Osteoblast (primary cell): Measurements from ENCODE around the gene MAPK9. TPM values are rescaled to one million over a fixed set of nuclear protein-coding genes. Genes with fewer than 3 reads are reported as not detected.
A peak's percentile ranks its signal among the peaks of the same experiment; 100 is the strongest.
"Not testable (repeated sequence)": the region's sequence is repeated elsewhere in the genome, so short reads cannot be mapped to it uniquely, and the experiment has no call there.

Source experiments
- DNase-seq: peaks from one replicate; pipeline ENCODE4 v3.0.0; 2011; ENCODE audit warnings: low spot score, mixed read lengths; ENCODE audit not compliant: insufficient read length; ENCODE audit errors: missing footprints
- H2AFZ ChIP-seq: 2 replicates; pipeline ENCODE4 v1.6.0; 2011; ENCODE audit warnings: mild to moderate bottlenecking, low read length
- H3K27ac ChIP-seq: 2 replicates; pipeline ENCODE4 v1.5.1; 2011; ENCODE audit warnings: mild to moderate bottlenecking, low read depth, low read length, moderate library complexity
- H3K27me3 ChIP-seq: 2 replicates; pipeline ENCODE4 v1.6.0; 2012; ENCODE audit warnings: mild to moderate bottlenecking, control low read depth, inconsistent platforms, low read length, moderate library complexity; ENCODE audit not compliant: insufficient read depth
- H3K36me3 ChIP-seq: 2 replicates; pipeline ENCODE4 v1.5.1; 2011; ENCODE audit warnings: mild to moderate bottlenecking, low read length, control low read depth, moderate library complexity; ENCODE audit not compliant: insufficient read depth
- H3K4me1 ChIP-seq: 2 replicates; pipeline ENCODE4 v1.5.1; 2011; ENCODE audit warnings: mild to moderate bottlenecking, low read length, control low read depth, moderate library complexity; ENCODE audit not compliant: insufficient read depth
- H3K4me2 ChIP-seq: 2 replicates; pipeline ENCODE4 v1.6.0; 2011; ENCODE audit warnings: mild to moderate bottlenecking, low read length; ENCODE audit not compliant: insufficient read depth
- H3K4me3 ChIP-seq: fragments of 200-600 bp; sonication (generic); 3 replicates; pipeline ENCODE4 v1.5.1; 2012; ENCODE audit warnings: mild to moderate bottlenecking, low read length, inconsistent platforms; ENCODE audit not compliant: insufficient read depth
- H3K79me2 ChIP-seq: 2 replicates; pipeline ENCODE4 v1.6.0; 2012; ENCODE audit warnings: mild to moderate bottlenecking, low read length, control low read depth, inconsistent platforms; ENCODE audit not compliant: insufficient read depth
- H3K9me3 ChIP-seq: 2 replicates; pipeline ENCODE4 v1.5.1; 2011; ENCODE audit warnings: low read depth, low read length, control low read depth
- H4K20me1 ChIP-seq: 2 replicates; pipeline ENCODE4 v1.6.0; 2012; ENCODE audit warnings: mild to moderate bottlenecking, low read length, control low read depth; ENCODE audit not compliant: insufficient read depth
- total RNA-seq: library from RNA; depleted of rRNA; stranded (reverse); fragments of >200 nt; gene quantifications from 2 replicates; pipeline ENCODE4 v1.2.3, GENCODE V29; 2012
- TF ChIP-seq, protein P1 (sequence below): IDR thresholded peaks from 2 replicates; pipeline ENCODE4 v1.5.1; 2011; ENCODE audit warnings: mild to moderate bottlenecking, low read depth, low read length, moderate library complexity; ENCODE audit errors: extremely low read depth

Gene MAPK9
- total RNA-seq, 1 donor = 31.8 TPM

DNA sequence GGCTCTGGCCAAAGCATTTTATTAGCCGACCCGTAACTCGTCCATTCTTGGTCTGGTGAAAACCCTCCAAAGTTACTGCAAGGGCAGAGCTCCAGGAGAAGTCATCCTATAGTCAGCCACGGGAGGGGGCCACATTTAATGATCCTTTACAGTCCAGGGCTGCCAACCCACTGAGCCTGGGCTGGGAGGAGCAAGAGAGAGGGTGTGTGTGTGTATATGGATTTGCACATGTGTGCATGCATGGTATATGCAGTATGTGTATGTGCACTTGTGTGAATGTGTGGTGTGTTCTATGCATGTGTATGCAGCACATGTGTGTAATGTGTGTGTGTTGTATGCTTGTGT, 78.7 kb downstream of the MAPK9 start:
- Histone ChIP-seq H3K36me3 (no peaks in the 10 kb centered on the region), H3K79me2 (no peaks in the 10 kb centered on the region), H3K27ac (no peak overlapping the region), H3K4me2 (no peak overlapping the region), H3K4me3 (no peak overlapping the region), H3K27me3 (peaks cover 4% of the 10 kb centered on the region), H2AFZ (no peak overlapping the region), H3K9me3 (peaks cover 2% of the 10 kb centered on the region), H3K4me1 (no peaks in the 10 kb centered on the region), H4K20me1 (no peaks in the 10 kb centered on the region)
- no peak for DNase-seq
- TF ChIP-seq, protein P1, sequence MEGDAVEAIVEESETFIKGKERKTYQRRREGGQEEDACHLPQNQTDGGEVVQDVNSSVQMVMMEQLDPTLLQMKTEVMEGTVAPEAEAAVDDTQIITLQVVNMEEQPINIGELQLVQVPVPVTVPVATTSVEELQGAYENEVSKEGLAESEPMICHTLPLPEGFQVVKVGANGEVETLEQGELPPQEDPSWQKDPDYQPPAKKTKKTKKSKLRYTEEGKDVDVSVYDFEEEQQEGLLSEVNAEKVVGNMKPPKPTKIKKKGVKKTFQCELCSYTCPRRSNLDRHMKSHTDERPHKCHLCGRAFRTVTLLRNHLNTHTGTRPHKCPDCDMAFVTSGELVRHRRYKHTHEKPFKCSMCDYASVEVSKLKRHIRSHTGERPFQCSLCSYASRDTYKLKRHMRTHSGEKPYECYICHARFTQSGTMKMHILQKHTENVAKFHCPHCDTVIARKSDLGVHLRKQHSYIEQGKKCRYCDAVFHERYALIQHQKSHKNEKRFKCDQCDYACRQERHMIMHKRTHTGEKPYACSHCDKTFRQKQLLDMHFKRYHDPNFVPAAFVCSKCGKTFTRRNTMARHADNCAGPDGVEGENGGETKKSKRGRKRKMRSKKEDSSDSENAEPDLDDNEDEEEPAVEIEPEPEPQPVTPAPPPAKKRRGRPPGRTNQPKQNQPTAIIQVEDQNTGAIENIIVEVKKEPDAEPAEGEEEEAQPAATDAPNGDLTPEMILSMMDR = no peak

DNA sequence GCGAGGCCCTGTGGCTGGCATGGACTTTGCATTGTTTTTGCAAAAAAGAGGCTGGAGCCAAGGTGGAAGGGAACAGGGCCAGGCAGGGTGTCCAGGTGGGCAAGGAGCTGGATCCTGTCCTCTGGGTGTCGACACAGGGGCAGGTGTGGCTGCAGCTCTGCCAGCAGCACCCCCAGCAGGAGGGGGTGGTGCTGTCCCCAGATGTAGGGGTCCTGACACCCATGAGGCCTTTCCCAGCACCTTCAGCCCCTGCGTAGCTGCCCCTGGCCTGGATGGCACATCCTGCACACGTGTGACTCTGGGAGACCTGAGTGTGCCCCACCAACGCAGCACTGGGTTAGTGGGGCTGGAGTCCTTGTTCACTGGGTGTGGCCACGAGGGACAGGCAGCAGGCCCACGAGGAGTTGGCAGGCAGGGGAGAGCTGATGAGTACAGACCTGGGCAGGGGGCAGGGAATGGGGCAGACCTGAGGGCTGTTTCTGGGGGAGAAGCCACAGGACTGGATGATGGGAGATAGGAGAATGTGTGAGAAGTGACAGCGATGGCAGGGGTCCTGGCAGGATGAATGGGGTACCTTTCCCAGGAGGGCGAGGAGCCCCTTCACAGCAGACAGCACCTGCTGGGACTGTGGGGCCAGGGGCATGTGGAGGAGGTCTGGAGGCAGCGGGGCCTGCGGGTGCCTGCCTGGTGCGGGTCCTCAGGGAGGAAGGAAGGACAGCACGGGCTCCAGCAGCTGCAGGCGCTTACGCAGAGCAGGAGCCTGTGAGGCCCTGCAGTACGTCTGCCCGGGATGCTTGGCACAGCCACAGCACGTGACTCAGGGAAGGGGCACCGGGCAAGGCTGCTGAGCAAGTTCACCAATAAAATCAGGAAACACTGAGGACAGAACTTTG, 79.3 kb downstream of the MAPK9 start:
- H4K20me1 ChIP-seq = no peaks in the 10 kb centered on the region
- peaks cover 10% of the 10 kb centered on the region for H3K27me3 ChIP-seq
- no peak overlapping the region for H3K27ac ChIP-seq
- H3K4me2 ChIP-seq = no peak overlapping the region
- H2AFZ ChIP-seq = no peak overlapping the region
- H3K9me3 ChIP-seq = no peaks in the 10 kb centered on the region
- H3K36me3 ChIP-seq = no peaks in the 10 kb centered on the region
- no peak overlapping the region for H3K4me3 ChIP-seq
- no peaks in the 10 kb centered on the region for H3K4me1 ChIP-seq
- H3K79me2 ChIP-seq = no peaks in the 10 kb centered on the region
- TF ChIP-seq, protein P1 = no peak
- peak; percentile 90 for DNase-seq

DNA sequence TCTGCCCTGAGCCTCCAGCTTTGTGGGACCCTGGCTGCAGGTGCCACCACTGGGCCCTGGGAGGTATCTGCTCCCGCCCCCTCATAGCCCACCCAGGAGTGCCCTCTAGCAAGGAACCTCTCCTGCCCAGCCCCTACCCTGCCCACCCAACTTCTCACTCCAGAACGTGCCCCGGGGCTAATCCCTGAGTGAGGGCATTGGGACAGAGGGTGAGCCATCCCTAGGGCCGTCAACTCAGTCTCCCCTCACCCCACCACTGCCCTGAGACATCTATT, 80.2 kb downstream of the MAPK9 start:
- no peaks in the 10 kb centered on the region for H3K36me3 ChIP-seq
- TF ChIP-seq, protein P1 = no peak
- H3K27ac ChIP-seq = no peak overlapping the region
- no peak overlapping the region for H2AFZ ChIP-seq
- no peak for DNase-seq
- no peaks in the 10 kb centered on the region for H4K20me1 ChIP-seq
- H3K4me1 ChIP-seq = no peaks in the 10 kb centered on the region
- H3K4me2 ChIP-seq = no peak overlapping the region
- peaks cover 17% of the 10 kb centered on the region for H3K27me3 ChIP-seq
- no peaks in the 10 kb centered on the region for H3K79me2 ChIP-seq
- H3K4me3 ChIP-seq = no peak overlapping the region
- no peaks in the 10 kb centered on the region for H3K9me3 ChIP-seq

DNA sequence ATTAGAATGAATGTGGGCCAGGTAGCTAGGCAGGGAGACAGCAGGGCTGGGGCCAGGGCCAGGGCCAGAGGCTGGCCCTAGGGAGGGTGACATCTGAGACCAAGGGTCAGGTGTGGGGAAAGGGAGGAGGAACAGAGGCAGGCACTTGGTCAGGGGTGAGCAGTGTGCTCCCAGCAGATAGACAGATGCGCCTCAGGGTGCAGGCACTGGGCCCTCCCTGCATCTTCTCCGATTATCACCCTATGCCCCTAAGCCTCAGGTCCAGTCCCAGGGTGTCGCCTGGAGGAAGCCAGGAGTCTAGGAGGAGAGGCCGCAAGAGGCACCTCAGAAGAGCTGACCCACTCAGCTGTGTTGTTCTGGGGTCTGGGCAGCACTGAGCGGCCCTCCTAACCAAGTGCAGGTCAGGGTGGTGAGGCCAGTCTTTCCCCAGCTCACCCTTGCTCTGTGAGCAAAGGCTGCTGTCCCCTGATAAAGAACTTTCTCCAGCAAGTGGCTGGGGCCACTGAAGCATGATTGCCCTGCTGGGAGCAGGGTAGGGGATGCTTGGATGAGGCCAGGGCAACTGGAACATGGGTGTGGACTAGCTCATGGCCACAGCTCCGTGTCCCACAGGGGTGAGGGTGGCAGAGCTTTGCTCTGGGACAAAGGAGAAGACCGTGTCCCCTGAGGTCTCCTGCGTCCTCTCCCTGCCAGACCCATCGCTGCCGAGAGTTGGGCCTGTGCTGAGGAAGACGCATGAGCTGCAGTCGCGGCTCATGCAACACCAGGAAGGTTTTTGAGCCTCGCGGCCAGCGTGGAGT, 80.7 kb downstream of the MAPK9 start:
- no peak overlapping the region for H2AFZ ChIP-seq
- no peaks in the 10 kb centered on the region for H3K79me2 ChIP-seq
- H3K36me3 ChIP-seq = no peaks in the 10 kb centered on the region

DNA sequence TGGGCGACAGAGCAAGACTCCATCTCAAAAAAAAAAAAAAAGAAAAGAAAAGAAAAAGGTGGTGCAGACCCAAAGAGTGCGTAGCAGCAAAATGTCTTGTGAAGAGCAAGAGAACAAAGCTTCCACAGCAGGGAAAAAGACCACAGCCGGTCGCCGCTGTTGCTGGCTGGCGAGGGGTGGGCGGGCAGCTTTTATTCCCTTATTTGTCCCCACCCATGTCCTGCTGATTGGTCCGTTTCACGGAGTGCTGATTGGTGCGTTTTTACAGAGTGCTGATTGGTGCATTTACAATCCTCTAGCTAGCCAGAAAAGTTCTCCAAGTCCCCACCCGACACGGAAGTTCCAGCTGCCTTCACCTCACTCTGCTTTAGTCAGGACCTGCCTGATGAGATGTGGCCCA, 81.8 kb downstream of the MAPK9 start:
- not testable (repeated sequence) for H3K79me2 ChIP-seq

More for the DNA sequence above, 80.7 kb downstream of the MAPK9 start:
- Histone ChIP-seq H3K4me3 (no peak overlapping the region), H4K20me1 (no peaks in the 10 kb centered on the region), H3K27ac (no peak overlapping the region), H3K4me1 (no peaks in the 10 kb centered on the region), H3K9me3 (no peaks in the 10 kb centered on the region), H3K4me2 (no peak overlapping the region), H3K27me3 (peaks cover 18% of the 10 kb centered on the region)
- DNase-seq = no peak
- TF ChIP-seq, protein P1 = no peak

More for the DNA sequence above, 81.8 kb downstream of the MAPK9 start:
- not testable (repeated sequence) for H3K9me3 ChIP-seq, H4K20me1 ChIP-seq, H3K4me2 ChIP-seq, H2AFZ ChIP-seq, H3K4me1 ChIP-seq, DNase-seq, H3K4me3 ChIP-seq, H3K27ac ChIP-seq, H3K36me3 ChIP-seq
- H3K27me3 ChIP-seq = peaks cover 18% of the 10 kb centered on the region
